HG03135 (cell line): ENCODE data around the gene CCDC88A.
"Not testable (repeated sequence)": the region's sequence is repeated elsewhere in the genome, so short reads cannot be mapped to it uniquely, and the experiment has no call there.

Experiments used
- ATAC-seq: cut with Tn5 transposase; IDR thresholded peaks from one replicate; pipeline ENCODE4 v1.9.1; 2021; ENCODE audit warnings: mild to moderate bottlenecking, moderate library complexity; ENCODE audit not compliant: unreplicated experiment

Gene CCDC88A

GRCh38 chr2:55311444-55311870, 108.2 kb downstream of the CCDC88A start:
- peak; percentile 93 for ATAC-seq

- no peak for ATAC-seq
These were observed 110.2 kb downstream of the CCDC88A start for GRCh38 chr2:55309446-55309845.

GRCh38 chr2:55302241-55302640, 117.4 kb downstream of the CCDC88A start:
- ATAC-seq, result peak; percentile 73

- no peak for ATAC-seq
These were observed 118.4 kb downstream of the CCDC88A start for GRCh38 chr2:55301277-55301676.

- no peak for ATAC-seq
These were observed 123.3 kb downstream of the CCDC88A start for GRCh38 chr2:55296393-55296792.

GRCh38 chr2:55283083-55283482, 136.6 kb downstream of the CCDC88A start:
- no peak for ATAC-seq

GRCh38 chr2:55282110-55282917, 137.3 kb downstream of the CCDC88A start:
- ATAC-seq, result peak; percentile 97

GRCh38 chr2:55280851-55281546, 138.7 kb downstream of the CCDC88A start:
- not testable (repeated sequence) for ATAC-seq

- ATAC-seq, result not testable (repeated sequence)
These were observed 139.7 kb downstream of the CCDC88A start for GRCh38 chr2:55279859-55280424.

- not testable (repeated sequence) for ATAC-seq
These were observed 140.3 kb downstream of the CCDC88A start for GRCh38 chr2:55279214-55279835.

GRCh38 chr2:55277310-55277709, 142.3 kb downstream of the CCDC88A start:
- no peak for ATAC-seq

- not testable (repeated sequence) for ATAC-seq
These were observed 145.3 kb downstream of the CCDC88A start for GRCh38 chr2:55274346-55274745.

- ATAC-seq, result no peak
These were observed 150.0 kb downstream of the CCDC88A start for GRCh38 chr2:55269645-55269990.

GRCh38 chr2:55268907-55269644, 150.6 kb downstream of the CCDC88A start, which contains the start of gene MTIF2:
MTIF2 (minus strand) TSS chr2:55269231; CDS start chr2:55263858, 5,373 bp downstream.
- ATAC-seq, result peak; percentile 98

- ATAC-seq, result no peak
These were observed 151.3 kb downstream of the CCDC88A start for GRCh38 chr2:55268288-55268906.

- not testable (repeated sequence) for ATAC-seq
These were observed 160.1 kb downstream of the CCDC88A start for GRCh38 chr2:55259586-55259985.

- no peak for ATAC-seq
These were observed 166.8 kb downstream of the CCDC88A start for GRCh38 chr2:55252832-55253231.

GRCh38 chr2:55247025-55247424, 172.6 kb downstream of the CCDC88A start:
- no peak for ATAC-seq

- ATAC-seq, result no peak
These were observed 174.2 kb downstream of the CCDC88A start for GRCh38 chr2:55245411-55245810.

- ATAC-seq, result no peak
These were observed 177.0 kb downstream of the CCDC88A start for GRCh38 chr2:55242617-55243016.
